Esophagus squamous epithelium (tissue), 5 donors: Measurements from ENCODE around the gene IL17RA. TPM values are rescaled to one million over a fixed set of nuclear protein-coding genes. Genes with fewer than 3 reads are reported as not detected.
A peak's percentile ranks its signal among the peaks of the same experiment; 100 is the strongest.

ENCODE experiments used
- DNase-seq: peaks from one replicate; lab custom pipeline; 2025; lab: John Stamatoyannopoulos, UW
- H3K27ac ChIP-seq, 4 donors: fragments of 200-600 bp; sonication (generic); one replicate each; pipeline ENCODE4 v1.5.1; 2016 to 2019; ENCODE audit warnings: mild to moderate bottlenecking in 1 of 4
- H3K27me3 ChIP-seq, 4 donors: fragments of 200-600 bp; sonication (generic); 1 replicate in 3 of 4; 2 replicates in 1 of 4; pipeline versions ENCODE4 v1.5.1 to v1.6.0; 2017 to 2021; ENCODE audit warnings: antibody characterized with exemption in 1 of 4
- H3K36me3 ChIP-seq, 3 donors: fragments of 200-600 bp; sonication (generic); one replicate each; pipeline ENCODE4 v1.5.1; 2016 to 2019
- H3K4me1 ChIP-seq, 3 donors: fragments of 200-600 bp; sonication (generic); one replicate each; pipeline ENCODE4 v1.5.1; 2017 to 2019
- H3K4me3 ChIP-seq, 4 donors: fragments of 200-600 bp; sonication (generic); 1 replicate in 3 of 4; 2 replicates in 1 of 4; pipeline ENCODE4 v1.5.1; 2016 to 2019; ENCODE audit warnings: mild to moderate bottlenecking in 2 of 4, moderate library complexity in 1 of 4
- H3K9me3 ChIP-seq, 3 donors: fragments of 200-600 bp; sonication (generic); one replicate each; pipeline ENCODE4 v1.5.1; 2016 to 2019
- CTCF ChIP-seq, 6 experiments: fragments of 450-650 bp in 4 of 6; fragments of 200-600 bp in 2 of 6; sonication (generic) in 2 of 6; IDR thresholded peaks; one replicate each; pipeline ENCODE4 v1.5.1; 2016 to 2019; ENCODE audit warnings: antibody characterized with exemption in 6 of 6, mild to moderate bottlenecking in 4 of 6, moderate library complexity in 4 of 6
- POLR2A ChIP-seq, 4 donors: fragments of 450-650 bp; IDR thresholded peaks; one replicate each; pipeline ENCODE4 v1.6.1; 2017; ENCODE audit warnings: antibody characterized with exemption in 4 of 4, mild to moderate bottlenecking in 4 of 4, moderate library complexity in 3 of 4
- WGBS, 2 donors: methylation state at CpG; one replicate each; pipeline ENCODE4 v1.1.5; 2018; 5-methylcytosine and 5-hydroxymethylcytosine counted together
- intact Hi-C: fragments of 100-400 bp; cut with DNase I; formaldehyde crosslinking; loops from one replicate; pipeline ENCODE4 v1.15.0; 2022
- total RNA-seq, 4 donors: library from RNA; depleted of rRNA; stranded (reverse); fragments of >200 nt; gene quantifications; one replicate each; pipeline ENCODE4 v1.1.0, GENCODE V29; 2016
- donor health status: DM: yes; HTN: yes; CAD: no.

Gene IL17RA
- total RNA-seq, 4 donors from 2014 or later: 8.6 to 14.7 (median 9.1) TPM

DNA sequence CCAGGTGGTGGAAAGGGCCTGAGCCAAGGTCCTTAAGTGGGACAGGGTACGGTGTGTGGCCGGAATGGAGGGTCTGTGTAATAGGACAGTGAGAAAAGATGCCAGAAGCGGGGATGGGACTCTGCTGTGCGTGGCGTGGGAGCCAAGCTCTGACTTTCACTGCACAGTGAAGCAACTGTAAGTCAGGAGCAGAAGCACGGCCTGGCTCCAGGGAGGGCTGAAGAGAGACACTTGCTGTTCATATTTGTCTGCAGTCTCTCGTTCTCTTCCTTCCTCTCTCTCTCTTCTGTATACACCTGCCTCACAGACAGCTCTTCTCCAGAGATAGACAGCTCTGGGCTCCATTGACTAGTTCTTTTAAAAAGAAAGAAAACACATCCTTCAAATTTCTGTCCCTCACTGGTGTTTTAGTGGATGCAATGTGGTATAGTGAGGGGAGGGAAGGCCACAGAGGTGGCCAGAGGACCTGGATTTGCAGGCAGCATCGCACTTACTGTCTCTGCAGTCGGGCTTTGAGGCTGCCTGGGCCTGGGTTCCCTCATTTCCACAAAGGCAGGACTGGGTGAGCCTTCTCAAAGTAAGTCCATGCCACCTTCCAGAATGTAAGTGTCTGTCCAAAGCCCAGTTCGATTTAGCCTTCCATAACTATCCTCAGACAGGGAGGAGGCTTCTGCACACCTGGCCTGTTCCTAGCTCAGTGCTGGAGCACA is 2.1 kb downstream of the IL17RA start:
- DNase-seq: no peak
- Histone ChIP-seq H3K4me3 (peak overlapping the region in 2 of 4 donors; percentile 92 to 99), H3K4me1 (peaks cover 0 to 36% (median 22%) of the 10 kb centered on the region in 3 donors), H3K27me3 (no peaks in the 10 kb centered on the region), H3K36me3 (peaks cover 0 to 5% (median 0%) of the 10 kb centered on the region in 3 donors), H3K27ac (peak overlapping the region in 2 of 4 donors; percentile 12 to 95), H3K9me3 (no peaks in the 10 kb centered on the region)
- intact Hi-C loops: loop anchor here (10.0 kb wide), 1 partner anchor 78 kb away; no protein-coding TSS in a partner anchor
- WGBS, 2 donors: 66 to 75% methylated on average over 8 to 9 of the region's 10 CpGs
- TF ChIP-seq POLR2A (IDR thresholded peaks at IDR 0.05): no peak
- TF ChIP-seq CTCF (IDR thresholded peaks at IDR 0.05): no peak

- WGBS, 2 donors: 73 to 74% methylated on average over 11 to 12 of the region's 12 CpGs
- intact Hi-C loops: loop anchor here (10.0 kb wide), 1 partner anchor 77 kb away; no protein-coding TSS in a partner anchor
- Histone ChIP-seq H3K27ac (peak overlapping the region in 1 of 4 donors; percentile 29), H3K27me3 (no peaks in the 10 kb centered on the region), H3K36me3 (peaks cover 0 to 5% (median 0%) of the 10 kb centered on the region in 3 donors), H3K4me3 (peak overlapping the region in 1 of 4 donors; percentile 92), H3K9me3 (no peaks in the 10 kb centered on the region), H3K4me1 (peaks cover 0 to 36% (median 22%) of the 10 kb centered on the region in 3 donors)
- DNase-seq: no peak
- TF ChIP-seq CTCF (IDR thresholded peaks at IDR 0.05): no peak
Measured at GRCh38 chr22:17087498-17088131, 2.8 kb downstream of the IL17RA start.

- Histone ChIP-seq H3K27me3 (no peaks in the 10 kb centered on the region), H3K36me3 (peaks cover 0 to 5% (median 0%) of the 10 kb centered on the region in 3 donors), H3K9me3 (no peaks in the 10 kb centered on the region), H3K27ac (no peak overlapping the region), H3K4me1 (peaks cover 0 to 24% (median 16%) of the 10 kb centered on the region in 3 donors), H3K4me3 (no peak overlapping the region)
- no peak for DNase-seq
- intact Hi-C loops: no loop called here
- TF ChIP-seq CTCF (IDR thresholded peaks at IDR 0.05) (no peak), POLR2A (IDR thresholded peaks at IDR 0.05) (no peak)
Measured at GRCh38 chr22:17090550-17090949, 5.8 kb downstream of the IL17RA start.

- Histone ChIP-seq H3K27ac (no peak overlapping the region), H3K4me1 (peaks cover 0 to 16% (median 5%) of the 10 kb centered on the region in 3 donors), H3K4me3 (no peak overlapping the region), H3K9me3 (no peaks in the 10 kb centered on the region), H3K36me3 (peaks cover 0 to 6% (median 0%) of the 10 kb centered on the region in 3 donors), H3K27me3 (no peaks in the 10 kb centered on the region)
- no peak for DNase-seq
- WGBS, 2 donors: 47 to 70% methylated on average over 4 of the region's 4 CpGs
- intact Hi-C loops: no loop called here
- TF ChIP-seq POLR2A (IDR thresholded peaks at IDR 0.05): no peak
- no peak for TF ChIP-seq CTCF (IDR thresholded peaks at IDR 0.05)
Measured at GRCh38 chr22:17091851-17092250, 7.1 kb downstream of the IL17RA start.

DNA sequence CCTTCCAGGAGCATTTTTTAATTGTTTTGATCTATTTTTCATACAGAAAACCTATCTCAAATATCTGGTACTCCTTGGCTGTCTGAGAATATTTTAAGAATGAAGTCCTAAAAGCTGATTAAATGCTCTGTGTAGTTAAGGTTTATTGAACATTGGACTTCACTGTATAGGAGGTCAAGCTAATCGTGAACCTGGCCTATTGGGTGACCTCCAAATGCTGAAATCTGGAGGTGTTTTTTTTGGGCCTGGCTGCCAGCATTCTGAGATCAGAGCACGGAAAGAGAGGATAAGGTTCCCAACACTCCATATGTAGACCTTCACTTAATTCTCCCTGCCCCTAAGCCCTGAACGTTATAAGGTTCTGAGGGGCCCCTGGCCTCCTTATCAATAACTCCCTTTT is 8.3 kb downstream of the IL17RA start:
- H3K4me1 ChIP-seq: peaks cover 0 to 5% (median 0%) of the 10 kb centered on the region in 3 donors
- no peaks in the 10 kb centered on the region for H3K27me3 ChIP-seq
- DNase-seq: no peak
- peaks cover 0 to 18% (median 0%) of the 10 kb centered on the region in 3 donors for H3K36me3 ChIP-seq
- no peaks in the 10 kb centered on the region for H3K9me3 ChIP-seq
- H3K4me3 ChIP-seq: no peak overlapping the region
- no peak overlapping the region for H3K27ac ChIP-seq
- intact Hi-C loops: no loop called here
- TF ChIP-seq POLR2A (IDR thresholded peaks at IDR 0.05): no peak
- no peak for TF ChIP-seq CTCF (IDR thresholded peaks at IDR 0.05)
- 67 to 79% methylated on average over 3 of the region's 3 CpGs for WGBS, 2 donors
